GM19351 (cell line): ENCODE results near the gene STK33.

Experiments
- ATAC-seq: cut with Tn5 transposase; IDR thresholded peaks from one replicate; pipeline ENCODE4 v1.9.1; 2021; ENCODE audit warnings: mild to moderate bottlenecking, moderate library complexity; ENCODE audit not compliant: unreplicated experiment

STK33 gene

DNA sequence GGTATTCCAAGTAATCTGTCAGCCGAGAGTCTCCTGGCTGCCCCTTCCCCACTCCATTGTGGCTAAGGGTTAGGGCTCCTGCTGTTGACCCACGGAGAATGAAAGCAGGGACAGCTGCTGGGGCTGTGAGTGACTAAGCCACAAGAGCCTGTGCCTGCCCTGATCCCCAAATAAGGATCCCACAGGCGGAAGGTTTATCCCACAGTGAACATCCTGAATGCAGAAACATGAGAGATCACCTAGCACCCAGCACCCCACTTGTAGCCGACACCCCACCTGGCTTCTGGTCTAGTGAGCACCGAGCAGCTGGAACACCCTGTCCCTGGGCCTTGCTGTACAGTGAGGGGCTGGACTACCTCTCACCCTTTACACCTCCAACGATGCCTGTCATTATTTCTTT lies 212.7 kb downstream of the STK33 start:
- no peak for ATAC-seq

DNA sequence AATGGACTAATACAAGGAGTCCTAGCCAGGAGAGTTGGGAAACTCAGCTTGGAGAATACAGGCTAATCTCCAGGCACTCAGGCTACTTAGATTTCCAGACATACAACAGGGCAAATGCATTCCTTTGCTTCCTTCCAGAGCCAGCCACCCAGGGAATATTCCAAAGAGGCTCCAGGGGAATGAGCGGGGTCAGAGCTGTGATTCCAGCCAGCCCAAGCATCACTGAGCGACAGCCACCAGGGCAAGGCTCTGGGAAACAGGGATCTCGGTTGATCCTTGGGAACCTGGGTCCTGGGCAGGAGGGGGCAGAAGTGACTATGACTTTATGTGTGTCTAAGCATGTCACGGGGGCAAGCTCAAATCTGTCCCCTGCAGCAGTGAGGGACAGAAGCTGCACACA lies 218.1 kb downstream of the STK33 start:
- no peak for ATAC-seq

DNA sequence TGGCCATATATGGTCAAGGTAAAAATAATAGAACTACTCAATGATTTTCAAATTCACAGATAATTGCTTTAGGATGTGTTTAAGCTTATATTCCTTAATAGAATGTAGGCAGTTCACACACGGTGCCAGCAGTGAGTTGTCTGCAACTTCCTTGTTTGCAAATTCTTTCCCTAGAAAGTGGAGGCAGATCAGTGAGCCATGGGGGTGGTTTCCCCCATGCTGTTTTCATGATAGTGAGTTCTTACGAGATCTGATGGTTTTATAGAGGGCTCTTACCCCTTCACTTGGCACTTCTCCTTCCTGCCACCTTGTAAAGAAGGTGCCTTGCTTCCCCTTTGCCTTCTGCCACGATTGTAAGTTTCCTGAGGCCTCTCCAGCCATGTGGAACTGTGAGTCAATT lies 218.6 kb downstream of the STK33 start:
- ATAC-seq, result no peak

DNA sequence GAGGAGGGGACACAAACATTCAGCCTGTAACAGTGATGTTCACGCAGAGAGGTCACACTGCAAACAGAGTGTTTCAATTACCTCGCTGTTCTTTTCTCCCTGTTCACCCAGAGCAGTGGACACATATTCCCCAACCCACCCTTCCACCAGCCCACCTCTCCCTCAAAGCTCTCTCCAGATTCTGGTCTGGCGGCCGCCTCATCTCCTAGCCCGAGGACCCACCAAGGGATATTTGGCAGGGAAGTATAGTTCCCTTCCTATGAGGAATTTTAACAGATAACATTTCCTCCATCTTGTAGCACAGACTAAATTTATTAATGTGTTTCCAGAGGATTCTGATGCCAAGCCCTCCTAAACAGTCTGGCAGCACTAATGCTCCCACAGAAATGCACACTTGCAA lies 219.3 kb downstream of the STK33 start:
- ATAC-seq, result no peak

DNA sequence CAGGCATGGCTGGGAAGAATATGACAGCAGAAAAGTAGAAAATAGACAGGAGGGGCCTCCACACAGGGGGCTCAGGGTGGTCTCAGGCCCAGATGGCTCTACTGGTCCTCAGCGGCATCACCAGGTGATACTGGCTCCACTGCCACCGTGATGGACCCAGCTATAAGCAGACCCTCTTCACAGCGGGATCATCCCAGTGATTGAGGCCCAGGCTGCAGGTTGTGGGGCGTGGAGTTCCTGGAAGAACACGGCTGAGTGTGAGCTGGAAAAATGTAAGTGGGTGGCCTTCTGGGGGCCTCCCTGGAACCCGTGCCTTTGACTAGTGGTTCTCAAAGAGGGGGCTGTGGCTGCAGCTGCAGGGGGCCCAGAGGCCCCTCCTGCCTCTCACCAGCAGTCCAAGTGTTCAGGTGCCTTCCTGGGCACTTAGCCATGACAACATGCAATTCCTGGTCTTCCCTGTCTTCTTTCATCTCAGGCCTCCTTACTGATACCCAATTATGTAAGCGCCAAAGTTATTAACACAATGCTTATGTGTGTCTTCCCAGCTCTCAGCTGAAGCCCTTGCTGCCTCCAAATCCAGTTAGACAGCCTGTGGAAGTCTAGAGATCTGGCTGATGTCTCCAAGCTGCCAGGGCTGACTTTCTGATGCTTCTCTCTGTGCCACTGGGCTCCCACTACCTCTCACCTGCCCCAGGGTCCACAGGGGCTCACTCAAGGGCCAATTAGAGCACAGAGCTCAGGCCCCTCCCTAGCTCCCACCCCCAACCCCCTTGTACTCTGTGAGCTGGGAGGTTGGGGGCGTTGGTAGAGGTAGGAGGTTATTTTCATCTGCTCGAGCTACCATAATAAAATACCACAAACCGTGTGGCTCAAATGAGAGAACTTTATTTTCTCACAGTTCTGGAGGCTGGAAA lies 220.3 kb downstream of the STK33 start:
- no peak for ATAC-seq

DNA sequence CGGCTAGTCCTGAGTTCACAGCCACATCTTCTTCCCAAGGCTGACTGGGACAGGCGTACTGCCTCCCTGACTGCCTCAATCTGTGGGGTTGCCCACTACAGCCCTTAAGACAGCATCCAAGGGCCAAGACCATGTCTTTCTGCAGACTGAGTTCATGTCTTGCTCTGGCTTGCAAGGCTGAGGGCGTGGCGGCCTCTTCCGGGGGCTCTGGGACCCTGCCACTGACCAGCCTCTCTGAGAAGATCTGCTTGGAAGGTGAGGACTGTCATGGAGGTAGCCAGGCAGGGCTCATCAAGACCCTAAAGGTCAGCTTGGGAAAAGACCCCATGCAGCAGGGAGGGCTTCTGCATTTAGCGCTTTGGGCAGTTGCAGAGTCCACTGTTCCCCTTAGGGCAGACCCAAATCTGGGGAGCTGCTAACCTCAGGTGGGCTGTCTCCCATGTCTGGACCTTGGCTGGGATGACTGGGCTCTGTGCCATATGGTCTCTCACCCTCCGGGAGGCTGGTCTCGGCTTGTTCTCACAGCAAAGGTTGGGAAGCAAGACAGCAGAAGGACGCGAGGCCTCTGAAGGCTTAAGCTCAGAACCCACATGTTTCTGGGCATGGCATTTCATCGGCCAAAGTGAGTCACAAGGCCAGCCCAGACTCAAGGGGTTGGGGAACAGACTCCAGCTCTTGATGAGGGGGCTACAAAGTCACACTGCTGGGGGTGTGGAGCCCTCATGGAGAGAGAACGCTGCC lies 221.2 kb downstream of the STK33 start:
- no peak for ATAC-seq

DNA sequence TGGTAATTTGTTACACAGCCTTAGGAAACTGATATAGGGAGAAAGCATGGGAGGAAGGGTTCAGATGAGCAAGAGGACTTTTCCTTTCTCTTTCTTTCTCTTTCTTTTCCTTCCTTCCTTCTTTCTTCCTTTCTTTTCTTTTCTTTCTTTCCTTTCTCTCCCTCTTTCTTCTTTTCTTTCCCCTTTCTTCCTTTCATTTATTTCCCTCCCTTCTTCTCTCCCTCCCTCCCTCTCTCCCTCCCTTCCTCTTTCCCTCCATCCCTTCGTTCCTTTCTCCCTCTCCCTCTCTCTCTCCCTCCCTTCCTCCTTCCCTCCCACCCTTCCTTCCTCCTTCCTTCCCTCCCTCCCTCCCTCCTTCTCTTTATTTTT lies 222.5 kb downstream of the STK33 start:
- ATAC-seq, result no peak

DNA sequence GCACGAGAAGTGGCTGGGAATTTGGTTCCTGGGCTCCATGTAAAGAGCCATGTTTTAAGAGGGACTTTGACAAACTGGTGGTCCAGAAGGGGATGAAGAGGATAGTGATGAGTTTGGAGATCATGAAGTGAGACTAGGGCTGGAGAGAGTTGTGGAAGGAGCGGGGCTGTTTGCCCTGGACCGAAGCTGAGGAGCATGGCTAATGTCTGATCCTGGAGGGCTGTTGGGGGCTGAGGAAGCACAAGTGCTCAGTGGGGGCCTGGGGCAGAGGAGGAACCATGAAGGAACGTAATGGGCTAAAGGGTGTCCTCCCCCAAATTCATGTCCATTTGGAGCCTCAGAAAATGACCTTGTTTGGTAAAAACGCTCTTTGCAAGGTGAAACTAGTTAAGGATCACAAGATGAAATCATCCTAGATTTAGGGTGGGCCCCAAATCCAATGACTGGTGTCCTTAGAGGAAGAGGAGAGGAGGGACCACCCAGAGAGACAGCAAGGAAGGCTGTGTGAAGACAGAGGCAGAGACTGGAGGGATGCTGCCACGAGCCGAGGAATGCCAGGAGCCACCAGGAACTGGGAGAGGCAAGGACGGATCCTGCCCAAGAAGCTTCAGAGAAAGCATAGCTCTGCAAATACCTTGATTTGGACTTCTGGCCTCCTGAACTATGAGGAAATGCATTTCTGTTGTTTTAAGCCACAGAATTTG lies 223.1 kb downstream of the STK33 start:
- ATAC-seq, result no peak

DNA sequence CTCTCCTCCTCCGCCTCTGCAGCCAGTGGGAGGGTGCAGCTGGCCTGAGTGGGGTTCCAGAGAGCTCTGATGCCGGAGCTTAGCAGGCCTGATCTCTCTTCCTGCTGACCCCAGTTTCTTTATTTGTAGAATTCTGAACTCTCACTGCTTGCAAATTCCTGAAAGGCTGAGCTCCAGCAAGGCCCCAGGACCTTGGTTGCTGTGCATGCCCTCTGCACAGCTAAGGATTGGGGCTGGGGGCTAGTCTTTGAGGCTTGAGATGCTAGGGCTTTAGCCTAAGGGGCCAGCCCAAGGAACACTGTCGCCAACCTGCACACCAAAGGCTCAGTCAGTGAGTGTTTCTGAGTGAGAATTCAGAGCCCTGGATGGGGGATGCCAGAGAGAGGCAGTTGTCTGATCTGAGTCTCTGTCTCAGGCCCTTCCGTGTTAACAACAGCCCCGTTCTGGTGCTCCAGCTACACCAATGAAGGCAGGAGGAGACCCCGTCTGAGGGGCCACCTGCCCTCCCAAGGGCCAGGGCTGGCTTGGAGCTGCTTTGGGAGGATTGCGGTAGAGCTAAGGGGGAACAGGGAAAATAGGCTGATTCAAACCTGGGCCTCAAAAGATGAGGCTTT lies 224.3 kb downstream of the STK33 start:
- no peak for ATAC-seq

DNA sequence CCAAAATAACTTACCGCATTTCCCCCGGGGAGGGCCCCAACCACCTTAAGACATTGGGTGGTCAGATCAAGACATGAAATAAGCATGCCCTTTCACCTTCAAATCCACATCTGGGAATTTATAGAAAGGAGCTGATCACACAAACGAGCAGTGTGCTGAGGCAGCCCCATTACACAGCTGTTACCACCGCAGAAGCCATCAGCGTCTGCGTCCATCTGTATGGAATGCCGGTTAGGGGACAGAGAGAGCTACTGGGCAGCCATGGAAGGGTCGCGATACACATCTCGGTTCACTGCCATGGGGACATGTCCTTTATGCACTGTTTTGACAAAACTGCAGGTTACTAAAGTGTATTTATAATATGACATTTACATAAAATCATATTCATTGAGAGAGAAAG lies 225.3 kb downstream of the STK33 start:
- ATAC-seq, result no peak

DNA sequence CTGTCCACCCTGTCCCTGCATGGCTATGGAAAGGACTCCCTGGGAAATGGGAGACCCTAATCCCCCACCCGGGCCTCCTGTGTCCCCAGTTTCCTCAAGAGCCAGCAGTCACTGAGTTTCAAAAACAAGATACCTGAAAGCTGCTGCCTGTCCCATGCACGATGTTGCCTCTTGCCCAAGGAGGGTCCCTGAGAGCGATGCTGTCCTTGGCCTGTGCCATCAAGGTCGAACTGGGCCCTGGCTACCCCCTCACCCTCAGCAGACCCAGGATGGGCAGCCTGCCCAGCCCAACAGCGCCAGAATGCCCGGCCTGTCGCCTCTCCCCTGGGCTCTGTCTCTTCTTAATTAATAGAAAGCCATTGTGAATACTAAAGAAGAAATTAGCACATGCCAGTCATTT lies 225.8 kb downstream of the STK33 start:
- ATAC-seq, result no peak

DNA sequence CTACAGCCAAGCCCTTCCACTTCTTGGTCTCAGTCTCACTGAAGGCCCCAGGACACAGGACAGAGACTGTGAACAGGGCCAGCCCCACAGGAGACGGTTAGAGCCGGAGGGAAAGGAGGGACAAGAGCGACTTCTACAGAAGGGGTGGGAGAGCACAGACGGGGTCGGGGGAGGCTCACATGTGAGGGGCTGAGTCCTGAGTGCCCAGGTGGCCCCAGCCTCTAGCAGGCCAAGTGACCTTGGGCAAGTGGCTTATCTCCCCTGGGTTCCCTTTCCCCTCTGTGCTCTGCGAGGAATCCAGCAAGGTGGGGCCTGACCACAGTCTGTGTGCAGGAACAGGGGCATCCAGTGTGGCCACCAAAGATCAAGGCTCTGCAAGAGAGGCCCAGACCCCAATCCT lies 227.7 kb downstream of the STK33 start:
- no peak for ATAC-seq

DNA sequence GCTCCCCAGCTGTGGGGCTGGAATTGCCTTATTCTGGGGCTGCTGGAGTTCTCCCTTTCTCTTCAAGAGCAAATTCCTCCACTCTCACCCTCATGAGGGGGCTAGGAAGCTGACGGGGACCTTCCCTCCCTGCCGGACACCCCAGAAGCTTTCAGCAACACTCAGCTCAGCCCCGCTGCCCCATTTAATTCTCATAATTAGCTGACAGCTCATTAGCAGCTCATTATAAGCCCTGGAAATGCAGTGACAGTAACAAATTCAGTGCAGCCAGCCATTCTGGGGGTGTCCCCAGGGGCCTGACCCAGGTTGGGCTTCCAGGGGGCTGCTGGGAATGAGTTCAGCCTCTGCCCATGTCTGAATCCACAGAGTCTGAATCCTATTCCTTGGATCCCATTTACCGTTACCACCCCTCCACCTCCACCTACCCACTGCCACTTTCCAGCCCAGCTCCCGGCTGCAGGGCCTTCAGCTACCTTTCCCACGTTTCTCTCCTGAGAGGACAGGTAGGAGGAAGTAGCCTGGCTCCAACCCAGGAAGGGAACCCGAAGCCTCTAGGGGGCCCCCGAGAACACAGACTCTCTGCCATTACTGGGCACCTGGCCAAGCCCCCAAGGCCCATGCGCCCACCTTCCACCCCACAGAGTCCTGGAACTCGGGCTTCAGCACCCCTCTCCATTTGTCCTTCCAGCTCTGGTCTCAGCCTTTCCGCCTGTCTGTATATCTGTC lies 228.6 kb downstream of the STK33 start:
- no peak for ATAC-seq

DNA sequence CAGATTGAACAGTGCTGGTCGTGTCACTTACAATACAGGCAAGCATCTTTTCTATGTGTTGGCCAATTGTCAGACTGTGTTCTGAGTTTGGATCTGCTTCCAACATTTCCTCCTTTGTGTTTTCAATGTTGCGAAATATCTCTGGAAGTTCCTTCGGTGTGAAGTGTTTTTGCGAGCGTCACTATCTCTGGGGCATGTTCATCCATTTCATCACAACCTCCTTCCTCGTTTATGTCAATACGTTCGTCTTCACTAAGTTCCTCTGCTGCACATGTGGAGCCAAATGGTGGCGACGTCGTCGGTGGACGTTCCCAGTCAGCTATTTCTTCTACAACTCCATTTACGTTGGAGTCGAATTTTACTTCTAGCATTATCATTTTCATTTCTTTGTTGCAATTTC lies 230.1 kb downstream of the STK33 start:
- no peak for ATAC-seq

DNA sequence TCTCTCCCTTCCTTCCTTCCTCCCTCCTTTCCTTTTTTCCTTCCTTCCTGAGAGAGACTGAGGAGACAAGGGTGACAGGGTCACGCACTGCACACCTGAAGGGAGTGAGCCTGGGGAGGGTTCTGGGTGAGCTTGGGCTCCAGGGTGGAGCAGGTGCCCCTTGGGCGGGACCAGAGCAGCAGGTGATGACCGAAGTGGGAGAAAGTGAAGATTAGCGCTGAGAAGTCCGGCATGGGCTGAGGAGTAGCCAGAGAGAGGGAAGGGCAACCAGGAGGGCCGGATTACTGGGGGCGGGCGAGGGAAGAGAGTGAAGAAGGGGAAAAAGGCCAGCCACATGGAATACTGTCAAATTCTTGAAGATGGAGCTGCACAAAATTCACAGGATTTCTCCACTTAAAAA lies 231.1 kb downstream of the STK33 start:
- no peak for ATAC-seq

DNA sequence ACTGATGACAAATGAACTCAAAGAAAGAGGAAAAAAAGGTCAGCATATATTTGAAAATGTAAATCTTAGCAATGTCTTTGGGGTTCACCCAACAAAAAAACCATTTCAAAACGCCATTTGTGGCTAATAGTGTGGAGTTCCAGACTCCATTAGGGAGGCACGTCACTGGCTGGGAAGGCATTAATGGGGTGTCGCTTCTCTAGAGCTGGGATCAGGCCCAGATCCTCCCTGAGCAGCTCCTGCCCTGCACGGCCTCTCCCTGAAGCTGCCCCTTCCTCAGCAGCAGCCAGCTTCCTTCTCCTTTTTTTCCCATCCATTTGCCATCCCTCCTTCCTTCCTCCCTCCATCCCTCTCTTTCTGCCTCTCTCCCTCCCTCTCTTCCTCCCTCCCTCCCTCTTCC lies 231.5 kb downstream of the STK33 start:
- no peak for ATAC-seq

DNA sequence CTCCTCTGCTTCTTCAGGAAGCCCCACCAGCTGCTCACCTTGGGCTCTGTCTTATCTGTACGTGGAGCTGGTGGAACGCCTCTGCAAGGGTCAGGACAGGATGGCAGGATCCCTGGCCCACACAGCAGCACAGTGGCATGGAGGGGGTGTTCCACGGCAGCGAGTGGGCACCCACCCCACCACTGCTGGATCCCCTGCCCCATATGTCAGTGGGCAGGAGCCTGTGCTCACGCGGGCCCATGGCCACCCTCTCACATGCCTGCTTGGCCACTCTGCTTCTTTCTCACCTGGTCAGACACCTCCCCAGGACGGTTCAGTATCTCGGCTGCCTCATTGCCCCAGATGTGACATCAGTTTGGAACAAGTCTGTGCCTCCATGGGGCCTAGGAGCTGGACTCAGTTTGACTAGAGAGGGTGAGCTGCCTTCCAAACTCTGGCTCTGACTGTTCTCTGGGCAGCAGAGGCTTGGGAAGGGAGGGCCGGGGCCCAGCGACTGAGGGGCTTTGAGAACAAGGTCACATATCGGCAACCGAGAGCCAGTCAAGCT lies 232.3 kb downstream of the STK33 start:
- ATAC-seq, result no peak

DNA sequence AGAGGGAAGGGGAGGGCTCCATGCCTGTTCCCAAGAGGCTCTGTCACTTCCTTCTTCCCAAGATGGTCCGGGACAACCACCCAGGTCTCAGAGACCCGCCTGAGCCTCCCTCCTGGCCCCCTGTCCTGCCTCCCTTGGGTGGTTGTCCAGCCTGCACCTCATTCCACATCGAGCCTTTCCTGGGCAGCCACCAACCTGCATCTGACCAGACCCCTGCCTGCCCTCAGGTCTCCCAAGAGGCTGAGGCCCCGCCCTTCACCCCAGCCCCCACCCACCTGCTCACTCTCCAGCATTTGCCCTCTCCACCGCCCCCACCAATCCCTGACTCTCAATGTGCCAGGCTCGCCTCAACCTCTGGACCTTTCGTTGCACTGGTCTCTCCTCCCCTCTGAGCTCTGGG lies 232.8 kb downstream of the STK33 start:
- no peak for ATAC-seq

DNA sequence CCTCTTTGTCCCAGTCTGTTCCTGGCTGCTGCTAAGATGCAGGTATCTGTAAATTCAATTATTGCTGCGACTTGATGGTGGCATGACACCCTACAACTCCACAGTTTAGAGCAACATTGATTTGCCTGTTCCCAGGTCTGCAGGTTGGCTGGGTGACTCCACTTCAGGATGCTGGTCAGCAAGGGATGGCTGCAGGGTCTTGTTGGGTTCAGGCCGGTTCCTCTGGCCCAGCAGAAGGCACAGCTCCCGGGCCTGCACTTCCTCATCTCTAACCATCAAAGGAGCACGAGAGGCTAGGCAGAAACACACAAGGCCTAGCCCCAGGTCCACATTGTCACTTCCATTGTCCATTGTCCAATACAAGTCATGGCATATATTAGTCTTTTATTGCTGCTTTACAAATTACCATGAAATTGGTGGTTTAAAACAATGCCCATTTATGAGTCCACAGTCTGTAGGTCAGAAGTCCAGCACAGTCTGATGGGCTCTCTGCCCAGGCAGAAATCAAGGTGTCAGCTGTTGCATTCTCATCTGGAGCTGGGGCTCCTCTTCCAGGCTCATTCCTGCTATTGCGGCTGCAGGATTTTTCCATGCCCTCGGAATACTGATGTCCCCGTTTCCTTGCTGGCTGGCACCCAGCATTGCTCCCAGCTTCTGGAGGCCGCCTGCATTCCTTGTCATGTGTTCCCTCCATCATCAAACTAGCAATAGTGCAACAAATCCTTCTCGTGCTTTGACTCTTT lies 233.8 kb downstream of the STK33 start:
- no peak for ATAC-seq

DNA sequence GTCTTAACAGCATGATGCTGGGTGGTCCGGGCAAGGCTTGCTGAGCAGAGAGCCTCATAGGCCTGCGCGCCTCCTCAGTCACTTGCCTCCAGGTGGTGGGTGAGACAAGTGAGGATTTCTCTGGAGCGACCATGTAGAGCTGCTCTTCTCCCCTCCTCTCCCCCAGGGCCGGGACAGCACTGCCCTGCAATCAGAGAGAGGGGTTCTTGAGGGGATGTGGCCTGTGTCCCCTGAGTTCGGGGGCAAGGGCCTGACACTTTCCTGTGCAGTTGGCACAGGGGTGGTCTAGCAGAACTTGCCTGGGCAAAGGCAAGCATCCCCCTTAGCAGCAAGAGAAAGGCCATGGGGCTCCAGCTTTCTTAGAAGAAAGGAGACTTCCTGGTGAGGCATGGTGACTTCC lies 234.5 kb downstream of the STK33 start:
- no peak for ATAC-seq
